ENCODE measurements around the gene DNAJB8. TPM values are rescaled to one million over a fixed set of nuclear protein-coding genes. Genes with fewer than 3 reads are reported as not detected.

DNAJB8 gene
- total and polyA plus RNA-seq, 2 donors (not counting 1 experiment from before 2014, with no cell fraction given): not detected

DNA sequence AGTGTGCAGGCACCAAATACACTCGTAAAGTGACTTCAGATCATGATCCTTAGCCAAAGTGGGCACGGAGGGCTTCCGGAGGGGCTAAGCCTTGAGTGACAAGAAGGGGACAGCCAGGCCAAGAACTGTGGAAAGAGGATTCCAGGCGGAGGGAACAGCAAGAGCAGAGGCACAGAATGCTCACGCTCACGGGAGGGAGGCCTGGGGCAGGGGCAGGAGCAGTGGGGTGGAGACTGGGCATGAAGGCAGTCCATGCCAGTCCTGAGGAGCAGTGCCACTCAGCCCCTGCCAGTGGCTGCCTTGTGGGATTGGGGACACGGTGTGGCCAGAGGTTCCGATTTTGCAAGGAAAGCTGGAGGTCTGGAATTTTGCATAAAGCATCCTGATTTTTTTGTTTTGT is 36.0 kb downstream of the DNAJB8 start:
- Histone ChIP-seq H3K9ac (ENCODE audit: insufficient read depth, low read length) (no peak overlapping the region), H4K20me1 (ENCODE audit: control insufficient read depth, extremely low read depth, insufficient read depth, low read length) (no peaks in the 10 kb centered on the region), H3K4me2 (ENCODE audit: extremely low read depth, insufficient read depth, low read length) (no peak overlapping the region), H3K4me3 (replicated peaks in 1 of 4; ENCODE audit: control extremely low read depth in 1 of 4, insufficient read depth in 1 of 4, low read depth in 3 of 4, low read length in 4 of 4) (no peak overlapping the region), H3K36me3 (ENCODE audit: control insufficient read depth, insufficient read depth, low read length) (no peaks in the 10 kb centered on the region), H3K4me1 (ENCODE audit: control insufficient read depth, extremely low read depth, insufficient read depth, low read length) (peaks cover 2% of the 10 kb centered on the region), H3K79me2 (ENCODE audit: control insufficient read depth, insufficient read depth, low read length) (no peaks in the 10 kb centered on the region), H3K9me3 (ENCODE audit: control insufficient read depth, insufficient read depth, low read depth, low read length) (no peaks in the 10 kb centered on the region), H2AFZ (ENCODE audit: low read length) (no peak overlapping the region), H3K27ac (ENCODE audit: insufficient read depth, low read length) (no peak overlapping the region), H3K27me3 (ENCODE audit: control insufficient read depth, insufficient read depth, low read length) (peaks cover 45% of the 10 kb centered on the region)
- DNase-seq (ENCODE audit: low read depth in 2 of 2): no peak
- TF ChIP-seq, protein P1, sequence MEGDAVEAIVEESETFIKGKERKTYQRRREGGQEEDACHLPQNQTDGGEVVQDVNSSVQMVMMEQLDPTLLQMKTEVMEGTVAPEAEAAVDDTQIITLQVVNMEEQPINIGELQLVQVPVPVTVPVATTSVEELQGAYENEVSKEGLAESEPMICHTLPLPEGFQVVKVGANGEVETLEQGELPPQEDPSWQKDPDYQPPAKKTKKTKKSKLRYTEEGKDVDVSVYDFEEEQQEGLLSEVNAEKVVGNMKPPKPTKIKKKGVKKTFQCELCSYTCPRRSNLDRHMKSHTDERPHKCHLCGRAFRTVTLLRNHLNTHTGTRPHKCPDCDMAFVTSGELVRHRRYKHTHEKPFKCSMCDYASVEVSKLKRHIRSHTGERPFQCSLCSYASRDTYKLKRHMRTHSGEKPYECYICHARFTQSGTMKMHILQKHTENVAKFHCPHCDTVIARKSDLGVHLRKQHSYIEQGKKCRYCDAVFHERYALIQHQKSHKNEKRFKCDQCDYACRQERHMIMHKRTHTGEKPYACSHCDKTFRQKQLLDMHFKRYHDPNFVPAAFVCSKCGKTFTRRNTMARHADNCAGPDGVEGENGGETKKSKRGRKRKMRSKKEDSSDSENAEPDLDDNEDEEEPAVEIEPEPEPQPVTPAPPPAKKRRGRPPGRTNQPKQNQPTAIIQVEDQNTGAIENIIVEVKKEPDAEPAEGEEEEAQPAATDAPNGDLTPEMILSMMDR (conservative IDR thresholded peaks at IDR 0.05 in 1 of 2, IDR thresholded peaks at IDR 0.05 in 1 of 2; ENCODE audit: low read depth in 1 of 2, low read length in 2 of 2): no peak
- no peak for TF ChIP-seq EZH2 (IDR thresholded peaks at IDR 0.05; ENCODE audit: low read length, missing control alignments)

DNA sequence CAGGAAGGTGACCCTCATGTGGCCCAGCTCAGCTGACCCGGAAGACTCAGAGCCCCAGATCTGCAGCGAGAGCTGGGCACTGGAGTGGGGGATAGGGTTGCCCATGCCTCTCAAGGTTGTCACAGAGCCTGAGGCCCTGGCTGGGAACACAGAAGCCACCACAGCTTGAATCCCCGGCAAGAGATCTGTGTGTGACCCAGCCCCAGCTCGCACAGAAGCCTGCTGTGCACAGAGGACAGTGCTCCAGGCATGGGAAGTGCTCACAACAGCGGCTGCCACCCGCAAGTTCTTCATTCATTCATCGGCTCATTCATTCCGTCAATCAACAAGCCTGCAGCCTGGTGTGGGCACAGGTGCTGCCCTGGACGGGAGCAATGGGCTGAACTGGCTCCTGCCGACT is 36.4 kb downstream of the DNAJB8 start:
- Histone ChIP-seq H3K4me3 (replicated peaks in 1 of 4; ENCODE audit: control extremely low read depth in 1 of 4, insufficient read depth in 1 of 4, low read depth in 3 of 4, low read length in 4 of 4) (no peak overlapping the region), H4K20me1 (ENCODE audit: control insufficient read depth, extremely low read depth, insufficient read depth, low read length) (no peaks in the 10 kb centered on the region), H3K9me3 (ENCODE audit: control insufficient read depth, insufficient read depth, low read depth, low read length) (no peaks in the 10 kb centered on the region), H3K79me2 (ENCODE audit: control insufficient read depth, insufficient read depth, low read length) (no peaks in the 10 kb centered on the region), H3K27ac (ENCODE audit: insufficient read depth, low read length) (no peak overlapping the region), H3K4me2 (ENCODE audit: extremely low read depth, insufficient read depth, low read length) (no peak overlapping the region), H3K4me1 (ENCODE audit: control insufficient read depth, extremely low read depth, insufficient read depth, low read length) (peaks cover 2% of the 10 kb centered on the region), H2AFZ (ENCODE audit: low read length) (no peak overlapping the region), H3K9ac (ENCODE audit: insufficient read depth, low read length) (no peak overlapping the region), H3K36me3 (ENCODE audit: control insufficient read depth, insufficient read depth, low read length) (no peaks in the 10 kb centered on the region), H3K27me3 (ENCODE audit: control insufficient read depth, insufficient read depth, low read length) (peaks cover 45% of the 10 kb centered on the region)
- TF ChIP-seq, protein P1 (conservative IDR thresholded peaks at IDR 0.05 in 1 of 2, IDR thresholded peaks at IDR 0.05 in 1 of 2; ENCODE audit: low read depth in 1 of 2, low read length in 2 of 2): no peak
- TF ChIP-seq EZH2 (IDR thresholded peaks at IDR 0.05; ENCODE audit: low read length, missing control alignments): no peak
- no peak for DNase-seq (ENCODE audit: low read depth in 2 of 2)

- Histone ChIP-seq H3K27ac (ENCODE audit: insufficient read depth, low read length) (no peak overlapping the region), H3K9ac (ENCODE audit: insufficient read depth, low read length) (no peak overlapping the region), H3K4me2 (ENCODE audit: extremely low read depth, insufficient read depth, low read length) (no peak overlapping the region), H3K4me3 (replicated peaks in 1 of 4; ENCODE audit: control extremely low read depth in 1 of 4, insufficient read depth in 1 of 4, low read depth in 3 of 4, low read length in 4 of 4) (no peak overlapping the region), H4K20me1 (ENCODE audit: control insufficient read depth, extremely low read depth, insufficient read depth, low read length) (no peaks in the 10 kb centered on the region), H3K36me3 (ENCODE audit: control insufficient read depth, insufficient read depth, low read length) (no peaks in the 10 kb centered on the region), H3K9me3 (ENCODE audit: control insufficient read depth, insufficient read depth, low read depth, low read length) (no peaks in the 10 kb centered on the region), H3K79me2 (ENCODE audit: control insufficient read depth, insufficient read depth, low read length) (no peaks in the 10 kb centered on the region), H3K4me1 (ENCODE audit: control insufficient read depth, extremely low read depth, insufficient read depth, low read length) (peaks cover 2% of the 10 kb centered on the region), H2AFZ (ENCODE audit: low read length) (no peak overlapping the region), H3K27me3 (ENCODE audit: control insufficient read depth, insufficient read depth, low read length) (peaks cover 45% of the 10 kb centered on the region)
- TF ChIP-seq, protein P1 (conservative IDR thresholded peaks at IDR 0.05 in 1 of 2, IDR thresholded peaks at IDR 0.05 in 1 of 2; ENCODE audit: low read depth in 1 of 2, low read length in 2 of 2): no peak
- TF ChIP-seq EZH2 (IDR thresholded peaks at IDR 0.05; ENCODE audit: low read length, missing control alignments): no peak
- no peak for DNase-seq (ENCODE audit: low read depth in 2 of 2)
Measured at GRCh38 chr3:128429751-128430150, 36.9 kb downstream of the DNAJB8 start.

Data from fibroblast of lung (primary cell).